ENCODE measurements around the gene PCNX2. TPM values are rescaled to one million over a fixed set of nuclear protein-coding genes. Genes with fewer than 3 reads are reported as not detected.

PCNX2 gene
- total RNA-seq, 2 donors from 2014 or later, result 23.9 to 39.1 TPM

DNA sequence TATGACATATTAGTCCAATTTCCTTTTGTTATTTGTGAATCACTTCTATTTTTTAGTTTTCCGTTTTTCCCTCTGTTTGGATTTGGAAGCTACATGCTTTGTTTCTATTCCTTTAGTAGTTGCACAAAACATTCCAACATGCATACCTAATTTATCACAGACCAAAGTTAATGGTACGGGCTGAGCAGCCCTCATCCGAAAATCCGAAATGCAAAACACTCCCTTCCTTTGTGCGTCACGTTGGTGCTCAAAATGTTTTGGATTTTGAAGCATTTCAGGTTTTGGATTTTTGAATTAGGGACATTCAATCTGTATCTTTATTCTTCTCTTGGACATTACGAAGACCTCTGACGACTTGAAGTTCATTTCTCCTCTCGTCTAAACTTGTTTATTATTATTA lies 124.8 kb downstream of the PCNX2 start:
- DNase-seq, result no peak
- H3K9me3 ChIP-seq (ENCODE audit: control insufficient read depth, low read length), result peaks cover 24% of the 10 kb centered on the region
- H3K9me3 Mint-ChIP-seq, result peaks cover 21% of the 10 kb centered on the region
- no peak overlapping the region for H3K9ac ChIP-seq (ENCODE audit: extremely low read depth, low read length, poor library complexity, severe bottlenecking)
- H3K27ac ChIP-seq (ENCODE audit: low read depth, low read length), result no peak overlapping the region
- 80 to 97% methylated on average over 5 to 9 of the region's 9 CpGs for WGBS, 2 experiments (ENCODE audit: insufficient coverage in 1 of 2, insufficient read length in 1 of 2)
- TF ChIP-seq, protein P1, sequence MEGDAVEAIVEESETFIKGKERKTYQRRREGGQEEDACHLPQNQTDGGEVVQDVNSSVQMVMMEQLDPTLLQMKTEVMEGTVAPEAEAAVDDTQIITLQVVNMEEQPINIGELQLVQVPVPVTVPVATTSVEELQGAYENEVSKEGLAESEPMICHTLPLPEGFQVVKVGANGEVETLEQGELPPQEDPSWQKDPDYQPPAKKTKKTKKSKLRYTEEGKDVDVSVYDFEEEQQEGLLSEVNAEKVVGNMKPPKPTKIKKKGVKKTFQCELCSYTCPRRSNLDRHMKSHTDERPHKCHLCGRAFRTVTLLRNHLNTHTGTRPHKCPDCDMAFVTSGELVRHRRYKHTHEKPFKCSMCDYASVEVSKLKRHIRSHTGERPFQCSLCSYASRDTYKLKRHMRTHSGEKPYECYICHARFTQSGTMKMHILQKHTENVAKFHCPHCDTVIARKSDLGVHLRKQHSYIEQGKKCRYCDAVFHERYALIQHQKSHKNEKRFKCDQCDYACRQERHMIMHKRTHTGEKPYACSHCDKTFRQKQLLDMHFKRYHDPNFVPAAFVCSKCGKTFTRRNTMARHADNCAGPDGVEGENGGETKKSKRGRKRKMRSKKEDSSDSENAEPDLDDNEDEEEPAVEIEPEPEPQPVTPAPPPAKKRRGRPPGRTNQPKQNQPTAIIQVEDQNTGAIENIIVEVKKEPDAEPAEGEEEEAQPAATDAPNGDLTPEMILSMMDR (conservative IDR thresholded peaks at IDR 0.05), result no peak
- no peak overlapping the region for H3K27ac Mint-ChIP-seq
- no peak overlapping the region for H3K4me3 Mint-ChIP-seq
- no peaks in the 10 kb centered on the region for H3K27me3 Mint-ChIP-seq (ENCODE audit: insufficient read depth)
- no peaks in the 10 kb centered on the region for H3K4me1 ChIP-seq (ENCODE audit: control insufficient read depth, insufficient read depth, low read length)
- H3K36me3 ChIP-seq (ENCODE audit: control insufficient read depth, insufficient read depth, low read length), result peaks cover 17% of the 10 kb centered on the region
- H3K36me3 Mint-ChIP-seq (ENCODE audit: low read depth), result peaks cover 48% of the 10 kb centered on the region
- no peaks in the 10 kb centered on the region for H3K27me3 ChIP-seq (ENCODE audit: control insufficient read depth, insufficient read depth, low read length, poor library complexity, severe bottlenecking)
- H3K4me1 Mint-ChIP-seq, result no peaks in the 10 kb centered on the region
- H3K4me3 ChIP-seq (ENCODE audit: low read length), result no peak overlapping the region

DNA sequence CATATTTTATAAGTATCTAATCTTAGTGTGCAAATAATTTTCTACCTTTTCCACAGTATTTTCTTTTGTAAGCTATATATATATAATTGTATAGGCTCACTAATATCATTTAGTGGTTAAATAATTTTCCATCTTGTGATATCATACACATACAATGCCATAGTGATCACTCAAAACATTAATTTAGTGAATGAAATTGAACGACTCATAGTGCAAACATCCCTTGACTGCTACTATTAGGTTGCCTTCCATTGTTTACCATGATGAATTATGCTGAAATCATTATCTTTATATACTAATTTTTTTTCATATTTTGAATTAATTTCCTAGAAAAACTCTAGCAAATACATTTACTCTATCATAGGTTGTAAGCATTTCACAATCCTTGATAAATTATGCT lies 127.1 kb downstream of the PCNX2 start:
- no peaks in the 10 kb centered on the region for H3K27me3 ChIP-seq (ENCODE audit: control insufficient read depth, insufficient read depth, low read length, poor library complexity, severe bottlenecking)
- Mint-ChIP-seq H3K4me3 (no peak overlapping the region), H3K36me3 (ENCODE audit: low read depth) (peaks cover 63% of the 10 kb centered on the region), H3K9me3 (peaks cover 39% of the 10 kb centered on the region), H3K27ac (no peak overlapping the region), H3K4me1 (no peaks in the 10 kb centered on the region), H3K27me3 (ENCODE audit: insufficient read depth) (no peaks in the 10 kb centered on the region)
- no peaks in the 10 kb centered on the region for H3K4me1 ChIP-seq (ENCODE audit: control insufficient read depth, insufficient read depth, low read length)
- 92% methylated on average over 1 of the region's 1 CpG; no CpG with 5 or more reads in 1 of the 2 experiments for WGBS, 2 experiments (ENCODE audit: insufficient coverage in 1 of 2, insufficient read length in 1 of 2)
- H3K9me3 ChIP-seq (ENCODE audit: control insufficient read depth, low read length), result peaks cover 45% of the 10 kb centered on the region
- TF ChIP-seq, protein P1 (conservative IDR thresholded peaks at IDR 0.05), result no peak
- no peak overlapping the region for H3K9ac ChIP-seq (ENCODE audit: extremely low read depth, low read length, poor library complexity, severe bottlenecking)
- peaks cover 25% of the 10 kb centered on the region for H3K36me3 ChIP-seq (ENCODE audit: control insufficient read depth, insufficient read depth, low read length)
- no peak overlapping the region for H3K27ac ChIP-seq (ENCODE audit: low read depth, low read length)
- no peak for DNase-seq
- H3K4me3 ChIP-seq (ENCODE audit: low read length), result no peak overlapping the region

DNA sequence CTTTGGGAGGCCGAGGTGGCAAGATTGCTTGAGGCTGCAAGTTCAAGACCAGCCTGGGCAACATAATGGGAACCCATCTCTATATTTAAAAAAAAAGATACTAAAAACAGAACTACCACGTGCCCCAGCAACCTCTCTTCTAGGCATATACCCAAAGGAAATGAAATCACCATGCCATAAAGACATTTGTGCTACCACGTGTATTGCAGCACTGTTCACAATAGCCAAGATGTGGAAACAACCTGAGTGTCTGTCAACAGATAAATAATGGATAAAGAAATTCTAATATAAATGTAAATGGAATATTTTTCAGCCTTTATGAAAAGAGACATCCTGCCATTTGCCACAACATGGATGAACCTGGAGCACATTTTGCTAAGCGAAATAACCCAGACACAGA lies 128.6 kb downstream of the PCNX2 start:
- 83 to 96% methylated on average over 3 to 4 of the region's 4 CpGs for WGBS, 2 experiments (ENCODE audit: insufficient coverage in 1 of 2, insufficient read length in 1 of 2)

More for the DNA sequence above, 128.6 kb downstream of the PCNX2 start:
- Histone ChIP-seq H3K27ac (ENCODE audit: low read depth, low read length) (no peak overlapping the region), H3K4me3 (ENCODE audit: low read length) (no peak overlapping the region), H3K36me3 (ENCODE audit: control insufficient read depth, insufficient read depth, low read length) (peaks cover 14% of the 10 kb centered on the region), H3K4me1 (ENCODE audit: control insufficient read depth, insufficient read depth, low read length) (peaks cover 3% of the 10 kb centered on the region), H3K9ac (ENCODE audit: extremely low read depth, low read length, poor library complexity, severe bottlenecking) (no peak overlapping the region), H3K27me3 (ENCODE audit: control insufficient read depth, insufficient read depth, low read length, poor library complexity, severe bottlenecking) (no peaks in the 10 kb centered on the region), H3K9me3 (ENCODE audit: control insufficient read depth, low read length) (peaks cover 36% of the 10 kb centered on the region)
- Mint-ChIP-seq H3K27me3 (ENCODE audit: insufficient read depth) (no peaks in the 10 kb centered on the region), H3K4me3 (no peak overlapping the region), H3K27ac (no peak overlapping the region), H3K4me1 (peaks cover 4% of the 10 kb centered on the region), H3K36me3 (ENCODE audit: low read depth) (peaks cover 49% of the 10 kb centered on the region), H3K9me3 (peaks cover 28% of the 10 kb centered on the region)
- TF ChIP-seq, protein P1 (conservative IDR thresholded peaks at IDR 0.05), result no peak
- DNase-seq, result no peak

Data from endodermal cell (in vitro differentiated cells).